Parathyroid adenoma (tissue), 2 donors: Measurements from ENCODE around the gene CCDC24.

ENCODE experiments used
- H2AFZ ChIP-seq: fragments of 300-600 bp; sonication (generic); one replicate; pipeline ENCODE4 v1.7.0; 2017; ENCODE audit warnings: antibody characterized with exemption, mild to moderate bottlenecking
- H3K27ac ChIP-seq: fragments of 300-600 bp; sonication (generic); one replicate; pipeline ENCODE4 v1.7.0; 2017
- H3K27me3 ChIP-seq: fragments of 300-600 bp; sonication (generic); one replicate; pipeline ENCODE4 v1.7.0; 2017; ENCODE audit warnings: low read length; ENCODE audit not compliant: control insufficient read depth, insufficient read depth
- H3K36me3 ChIP-seq: fragments of 300-600 bp; sonication (generic); one replicate; pipeline ENCODE4 v1.7.0; 2017; ENCODE audit warnings: low read length; ENCODE audit not compliant: control insufficient read depth, insufficient read depth
- H3K4me1 ChIP-seq: fragments of 300-600 bp; sonication (generic); one replicate; pipeline ENCODE4 v1.7.0; 2017; ENCODE audit warnings: control low read depth
- H3K4me2 ChIP-seq: fragments of 300-600 bp; sonication (generic); one replicate; pipeline ENCODE4 v1.7.0; 2017; ENCODE audit warnings: low read length
- H3K4me3 ChIP-seq: fragments of 300-600 bp; sonication (generic); one replicate; pipeline ENCODE4 v1.7.0; 2017; ENCODE audit warnings: low read depth, low read length
- H3K79me2 ChIP-seq: fragments of 300-600 bp; sonication (generic); one replicate; pipeline ENCODE4 v1.7.0; 2017; ENCODE audit warnings: control low read depth
- H3K9ac ChIP-seq: fragments of 300-600 bp; sonication (generic); one replicate; pipeline ENCODE4 v1.7.0; 2017; ENCODE audit warnings: mild to moderate bottlenecking
- H3K9me3 ChIP-seq: fragments of 300-600 bp; sonication (generic); one replicate; pipeline ENCODE4 v1.7.0; 2017; ENCODE audit warnings: low read length; ENCODE audit not compliant: control insufficient read depth
- TF ChIP-seq, protein P1 (sequence below): fragments of 300-600 bp; sonication (generic); IDR thresholded peaks from one replicate; pipeline ENCODE4 v1.7.0; 2017; ENCODE audit warnings: antibody characterized with exemption, mild to moderate bottlenecking
- donor health status: primary hyperparathyroidism.

Gene CCDC24

DNA sequence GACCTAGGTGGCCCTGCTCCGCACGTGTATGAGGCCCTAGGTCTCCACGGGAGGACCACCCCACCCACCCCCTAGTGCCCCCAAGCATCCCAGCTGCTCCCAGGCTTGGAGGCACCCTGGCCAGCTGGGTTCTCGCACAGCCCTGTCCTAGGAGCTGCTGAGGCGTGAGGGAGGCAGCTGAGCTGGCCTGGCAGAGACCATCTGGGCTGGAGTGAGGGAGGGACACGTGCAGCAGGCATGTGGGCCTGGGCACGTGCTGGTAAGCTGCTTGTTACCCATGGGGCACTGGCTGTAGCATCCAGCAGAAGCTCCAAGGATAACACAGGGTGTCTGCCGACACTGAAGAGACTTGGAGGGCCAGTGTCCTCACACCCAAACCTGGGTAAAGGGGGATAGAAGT is 29.8 kb downstream of the CCDC24 start:
- Histone ChIP-seq H3K4me3 (no peak overlapping the region), H3K27me3 (no peaks in the 10 kb centered on the region), H3K4me1 (no peaks in the 10 kb centered on the region), H3K36me3 (no peaks in the 10 kb centered on the region), H3K27ac (no peak overlapping the region), H3K9me3 (no peaks in the 10 kb centered on the region), H3K4me2 (no peak overlapping the region), H3K79me2 (no peaks in the 10 kb centered on the region), H2AFZ (no peak overlapping the region), H3K9ac (no peak overlapping the region)
- TF ChIP-seq, protein P1, sequence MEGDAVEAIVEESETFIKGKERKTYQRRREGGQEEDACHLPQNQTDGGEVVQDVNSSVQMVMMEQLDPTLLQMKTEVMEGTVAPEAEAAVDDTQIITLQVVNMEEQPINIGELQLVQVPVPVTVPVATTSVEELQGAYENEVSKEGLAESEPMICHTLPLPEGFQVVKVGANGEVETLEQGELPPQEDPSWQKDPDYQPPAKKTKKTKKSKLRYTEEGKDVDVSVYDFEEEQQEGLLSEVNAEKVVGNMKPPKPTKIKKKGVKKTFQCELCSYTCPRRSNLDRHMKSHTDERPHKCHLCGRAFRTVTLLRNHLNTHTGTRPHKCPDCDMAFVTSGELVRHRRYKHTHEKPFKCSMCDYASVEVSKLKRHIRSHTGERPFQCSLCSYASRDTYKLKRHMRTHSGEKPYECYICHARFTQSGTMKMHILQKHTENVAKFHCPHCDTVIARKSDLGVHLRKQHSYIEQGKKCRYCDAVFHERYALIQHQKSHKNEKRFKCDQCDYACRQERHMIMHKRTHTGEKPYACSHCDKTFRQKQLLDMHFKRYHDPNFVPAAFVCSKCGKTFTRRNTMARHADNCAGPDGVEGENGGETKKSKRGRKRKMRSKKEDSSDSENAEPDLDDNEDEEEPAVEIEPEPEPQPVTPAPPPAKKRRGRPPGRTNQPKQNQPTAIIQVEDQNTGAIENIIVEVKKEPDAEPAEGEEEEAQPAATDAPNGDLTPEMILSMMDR = no peak

GRCh38 chr1:44021581-44022321 is 30.4 kb downstream of the CCDC24 start:
- no peaks in the 10 kb centered on the region for H3K9me3 ChIP-seq
- H3K4me3 ChIP-seq = no peak overlapping the region
- H3K4me1 ChIP-seq = no peaks in the 10 kb centered on the region
- TF ChIP-seq, protein P1 = no peak
- H3K9ac ChIP-seq = no peak overlapping the region
- no peaks in the 10 kb centered on the region for H3K27me3 ChIP-seq
- H3K36me3 ChIP-seq = no peaks in the 10 kb centered on the region
- H3K79me2 ChIP-seq = no peaks in the 10 kb centered on the region
- H2AFZ ChIP-seq = no peak overlapping the region
- no peak overlapping the region for H3K4me2 ChIP-seq
- no peak overlapping the region for H3K27ac ChIP-seq

DNA sequence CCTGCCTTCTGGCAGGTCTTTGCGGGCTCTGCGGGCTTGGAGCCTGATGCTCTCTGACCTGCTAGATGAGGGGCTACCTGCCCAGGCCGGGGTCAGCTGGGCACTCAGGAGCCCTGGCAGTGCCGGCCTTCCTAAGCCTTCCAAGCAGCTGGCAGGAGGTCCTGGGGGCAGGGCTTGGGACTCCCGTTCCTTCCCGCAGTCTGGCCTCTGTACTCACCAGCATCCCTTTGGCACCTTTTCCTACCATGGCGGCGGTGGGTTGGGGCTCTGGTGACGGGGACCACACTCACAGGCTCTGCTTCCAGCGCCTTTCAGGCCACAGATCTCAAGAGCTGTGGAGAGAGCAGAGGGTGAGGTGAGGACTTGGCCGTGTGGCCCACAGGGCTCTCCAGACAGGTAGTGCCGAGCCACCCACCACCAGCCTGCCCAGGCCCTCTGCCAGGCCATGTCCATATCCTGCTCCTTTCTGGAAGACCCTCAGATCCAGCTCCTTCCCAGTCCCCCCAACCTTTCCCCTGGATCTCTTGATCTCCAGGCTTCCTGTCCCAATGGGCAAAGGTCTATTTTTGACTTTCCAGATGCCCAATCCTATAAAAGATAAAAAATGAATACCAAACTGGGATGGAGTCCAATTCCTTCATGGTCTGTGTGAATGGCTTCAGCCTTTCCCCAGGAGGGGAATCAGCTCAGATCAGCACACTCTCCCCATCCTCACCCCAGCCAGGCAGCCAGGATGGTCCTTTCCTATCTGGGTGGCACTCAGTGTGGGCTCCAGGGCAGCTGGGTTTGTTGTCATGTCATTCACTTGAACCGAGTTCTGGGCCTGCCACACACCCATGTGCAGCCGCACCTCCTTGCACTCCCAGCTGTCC is 32.9 kb downstream of the CCDC24 start:
- TF ChIP-seq, protein P1 = no peak
- no peak overlapping the region for H3K4me2 ChIP-seq
- H3K4me3 ChIP-seq = no peak overlapping the region
- no peaks in the 10 kb centered on the region for H3K4me1 ChIP-seq
- no peaks in the 10 kb centered on the region for H3K9me3 ChIP-seq
- H3K36me3 ChIP-seq = no peaks in the 10 kb centered on the region
- no peak overlapping the region for H3K27ac ChIP-seq
- no peaks in the 10 kb centered on the region for H3K27me3 ChIP-seq
- no peak overlapping the region for H3K9ac ChIP-seq
- no peaks in the 10 kb centered on the region for H3K79me2 ChIP-seq
- no peak overlapping the region for H2AFZ ChIP-seq

DNA sequence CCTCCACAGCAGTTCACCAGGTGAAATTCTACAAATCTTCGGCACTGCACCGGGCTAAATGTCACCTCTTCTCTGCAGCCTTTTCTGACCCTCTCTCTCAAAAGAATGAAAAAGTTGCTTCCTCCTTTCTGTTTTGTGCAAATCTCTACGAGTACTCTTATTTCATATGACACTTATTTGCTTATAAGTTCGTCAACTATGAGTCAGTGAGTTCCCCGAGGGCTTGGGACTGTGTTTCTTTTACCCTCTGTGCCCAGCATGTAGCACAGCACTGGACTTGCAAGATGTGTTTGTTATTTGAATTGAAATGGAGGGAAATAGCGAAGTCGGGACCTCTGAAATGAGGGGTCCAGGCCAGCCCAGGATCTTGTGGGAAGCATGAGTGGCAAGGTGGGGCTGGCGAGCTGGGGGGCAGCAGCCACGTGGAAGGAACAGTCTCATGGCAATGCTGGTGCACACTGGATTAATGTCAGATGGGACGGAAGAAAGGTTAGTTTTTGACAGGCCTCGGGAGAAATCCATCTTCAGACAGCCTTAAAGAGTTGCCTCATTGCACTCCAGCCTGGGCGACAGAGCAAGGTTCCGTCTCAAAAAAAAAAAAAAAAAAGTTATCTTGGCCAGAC is 33.6 kb downstream of the CCDC24 start:
- Histone ChIP-seq H3K4me1 (no peaks in the 10 kb centered on the region), H3K27ac (no peak overlapping the region)
- TF ChIP-seq, protein P1 = no peak

More for the DNA sequence above, 33.6 kb downstream of the CCDC24 start:
- no peak overlapping the region for H3K9ac ChIP-seq
- H2AFZ ChIP-seq = no peak overlapping the region
- H3K4me3 ChIP-seq = no peak overlapping the region
- H3K9me3 ChIP-seq = no peaks in the 10 kb centered on the region
- no peak overlapping the region for H3K4me2 ChIP-seq
- H3K79me2 ChIP-seq = no peaks in the 10 kb centered on the region
- H3K36me3 ChIP-seq = no peaks in the 10 kb centered on the region
- H3K27me3 ChIP-seq = no peaks in the 10 kb centered on the region
